SK-N-SH treated with all-trans-retinoic acid at 6 μM for 48 hours (cell line): Measurements from ENCODE around the gene PTPN1.

Experiments
- ATAC-seq: fragments of 200-7000 bp; cut with Tn5 transposase; 3 replicates; pipeline ENCODE4 v1.9.1; 2020; ENCODE audit warnings: mild to moderate bottlenecking, moderate library complexity
- ARNTL ChIP-seq: fragments of 450-650 bp; formaldehyde crosslinking; IDR thresholded peaks from 2 replicates; pipeline ENCODE4 v1.5.0; 2020; ENCODE audit warnings: low read depth, mild to moderate bottlenecking, moderate library complexity, borderline replicate concordance
- BACH2 ChIP-seq: fragments of 250-450 bp; sonication (Bioruptor Pico); IDR thresholded peaks from 2 replicates; pipeline ENCODE4 v1.9.0; 2021; ENCODE audit warnings: mild to moderate bottlenecking, borderline replicate concordance
- CREB5 ChIP-seq: fragments of 250-450 bp; sonication (Bioruptor Pico); IDR thresholded peaks from 2 replicates; pipeline ENCODE4 v1.5.1; 2020; ENCODE audit warnings: low read depth, mild to moderate bottlenecking, moderate library complexity
- CSDC2 ChIP-seq: fragments of 250-450 bp; sonication (Bioruptor Pico); IDR thresholded peaks from 2 replicates; pipeline ENCODE4 v1.5.0; 2020; ENCODE audit warnings: mild to moderate bottlenecking, moderate library complexity
- ESRRG ChIP-seq: fragments of 250-450 bp; sonication (Bioruptor Pico); IDR thresholded peaks from 2 replicates; pipeline ENCODE4 v1.6.1; 2021; ENCODE audit warnings: mild to moderate bottlenecking
- GLIS3 ChIP-seq: fragments of 250-450 bp; sonication (Bioruptor Pico); IDR thresholded peaks from 2 replicates; pipeline ENCODE4 v1.5.0; 2020; ENCODE audit warnings: mild to moderate bottlenecking, moderate library complexity
- ISL1 ChIP-seq: fragments of 250-450 bp; sonication (Bioruptor Pico); IDR thresholded peaks from 2 replicates; pipeline ENCODE4 v2.1.2; 2022; ENCODE audit warnings: mild to moderate bottlenecking, moderate library complexity
- OSR1 ChIP-seq: fragments of 250-450 bp; sonication (Bioruptor Pico); IDR thresholded peaks from 2 replicates; pipeline ENCODE4 v1.8.0; 2022; ENCODE audit warnings: moderate library complexity, mild to moderate bottlenecking, inconsistent platforms
- PPARA ChIP-seq: fragments of 250-450 bp; sonication (Bioruptor Pico); IDR thresholded peaks from 2 replicates; pipeline ENCODE4 v1.5.0; 2020; ENCODE audit warnings: mild to moderate bottlenecking, borderline replicate concordance
- RARB ChIP-seq: fragments of 250-450 bp; sonication (Bioruptor Pico); IDR thresholded peaks from 2 replicates; pipeline ENCODE4 v1.8.0; 2021; ENCODE audit warnings: mild to moderate bottlenecking, moderate library complexity
- SNAI2 ChIP-seq: fragments of 250-450 bp; sonication (Bioruptor Pico); IDR thresholded peaks from 2 replicates; pipeline ENCODE4 v1.5.0; 2020; ENCODE audit warnings: mild to moderate bottlenecking, moderate library complexity
- TOX ChIP-seq: fragments of 250-450 bp; sonication (Bioruptor Pico); IDR thresholded peaks from 2 replicates; pipeline ENCODE4 v1.8.0; 2021; ENCODE audit warnings: mild to moderate bottlenecking, moderate library complexity, borderline replicate concordance
- TSHZ2 ChIP-seq: fragments of 250-450 bp; sonication (Bioruptor Pico); IDR thresholded peaks from 2 replicates; pipeline ENCODE4 v1.5.0; 2020; ENCODE audit warnings: mild to moderate bottlenecking, moderate library complexity
- ZC3H10 ChIP-seq: fragments of 250-450 bp; sonication (Bioruptor Pico); IDR thresholded peaks from 2 replicates; pipeline ENCODE4 v1.5.1; 2021; ENCODE audit warnings: mild to moderate bottlenecking, moderate library complexity
- ZFP30 ChIP-seq: fragments of 450-650 bp; formaldehyde crosslinking; IDR thresholded peaks from 2 replicates; pipeline ENCODE4 v1.5.0; 2022; ENCODE audit warnings: mild to moderate bottlenecking, moderate library complexity
- ZNF565 ChIP-seq: fragments of 450-650 bp; formaldehyde crosslinking; conservative IDR thresholded peaks from 2 replicates; pipeline ENCODE4 v1.5.0; 2020; ENCODE audit warnings: low read depth, mild to moderate bottlenecking, moderate library complexity
- ZNF70 ChIP-seq: fragments of 450-650 bp; formaldehyde crosslinking; IDR thresholded peaks from 2 replicates; pipeline ENCODE4 v1.5.0; 2020; ENCODE audit warnings: mild to moderate bottlenecking, moderate library complexity
- ZNF8 ChIP-seq: fragments of 450-650 bp; formaldehyde crosslinking; IDR thresholded peaks from 2 replicates; pipeline ENCODE4 v1.5.0; 2020; ENCODE audit warnings: mild to moderate bottlenecking, moderate library complexity
- TF ChIP-seq, protein P1 (sequence below): fragments of 250-450 bp; sonication (Bioruptor Pico); IDR thresholded peaks from 2 replicates; pipeline ENCODE4 v1.8.0; 2020; ENCODE audit warnings: mild to moderate bottlenecking, moderate library complexity, borderline replicate concordance
- TF ChIP-seq, protein P2 (sequence below): fragments of 250-450 bp; sonication (Bioruptor Pico); IDR thresholded peaks from 2 replicates; pipeline ENCODE4 v1.8.0; 2021; ENCODE audit warnings: low read depth, mild to moderate bottlenecking, moderate library complexity, borderline replicate concordance
- TF ChIP-seq, protein P3 (sequence below): fragments of 250-450 bp; sonication (Bioruptor Pico); IDR thresholded peaks from 2 replicates; pipeline ENCODE4 v1.5.1; 2021; ENCODE audit warnings: mild to moderate bottlenecking, moderate library complexity

PTPN1 gene

GRCh38 chr20:50582591-50583234 is 72.5 kb downstream of the PTPN1 start:
- TF ChIP-seq, protein P1, sequence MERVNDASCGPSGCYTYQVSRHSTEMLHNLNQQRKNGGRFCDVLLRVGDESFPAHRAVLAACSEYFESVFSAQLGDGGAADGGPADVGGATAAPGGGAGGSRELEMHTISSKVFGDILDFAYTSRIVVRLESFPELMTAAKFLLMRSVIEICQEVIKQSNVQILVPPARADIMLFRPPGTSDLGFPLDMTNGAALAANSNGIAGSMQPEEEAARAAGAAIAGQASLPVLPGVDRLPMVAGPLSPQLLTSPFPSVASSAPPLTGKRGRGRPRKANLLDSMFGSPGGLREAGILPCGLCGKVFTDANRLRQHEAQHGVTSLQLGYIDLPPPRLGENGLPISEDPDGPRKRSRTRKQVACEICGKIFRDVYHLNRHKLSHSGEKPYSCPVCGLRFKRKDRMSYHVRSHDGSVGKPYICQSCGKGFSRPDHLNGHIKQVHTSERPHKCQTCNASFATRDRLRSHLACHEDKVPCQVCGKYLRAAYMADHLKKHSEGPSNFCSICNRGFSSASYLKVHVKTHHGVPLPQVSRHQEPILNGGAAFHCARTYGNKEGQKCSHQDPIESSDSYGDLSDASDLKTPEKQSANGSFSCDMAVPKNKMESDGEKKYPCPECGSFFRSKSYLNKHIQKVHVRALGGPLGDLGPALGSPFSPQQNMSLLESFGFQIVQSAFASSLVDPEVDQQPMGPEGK (CRISPR knock-in tag): no peak
- no peak for TF ChIP-seq ARNTL (CRISPR knock-in tag)
- no peak for TF ChIP-seq ESRRG (CRISPR knock-in tag)
- TF ChIP-seq, protein P2, sequence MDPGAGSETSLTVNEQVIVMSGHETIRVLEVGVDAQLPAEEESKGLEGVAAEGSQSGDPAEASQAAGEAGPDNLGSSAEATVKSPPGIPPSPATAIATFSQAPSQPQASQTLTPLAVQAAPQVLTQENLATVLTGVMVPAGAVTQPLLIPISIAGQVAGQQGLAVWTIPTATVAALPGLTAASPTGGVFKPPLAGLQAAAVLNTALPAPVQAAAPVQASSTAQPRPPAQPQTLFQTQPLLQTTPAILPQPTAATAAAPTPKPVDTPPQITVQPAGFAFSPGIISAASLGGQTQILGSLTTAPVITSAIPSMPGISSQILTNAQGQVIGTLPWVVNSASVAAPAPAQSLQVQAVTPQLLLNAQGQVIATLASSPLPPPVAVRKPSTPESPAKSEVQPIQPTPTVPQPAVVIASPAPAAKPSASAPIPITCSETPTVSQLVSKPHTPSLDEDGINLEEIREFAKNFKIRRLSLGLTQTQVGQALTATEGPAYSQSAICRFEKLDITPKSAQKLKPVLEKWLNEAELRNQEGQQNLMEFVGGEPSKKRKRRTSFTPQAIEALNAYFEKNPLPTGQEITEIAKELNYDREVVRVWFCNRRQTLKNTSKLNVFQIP (CRISPR knock-in tag): no peak
- no peak for TF ChIP-seq TOX
- TF ChIP-seq PPARA (CRISPR knock-in tag): no peak
- TF ChIP-seq, all 23 proteins: peak for 0
- ATAC-seq: no peak

- TF ChIP-seq ZNF8 (CRISPR knock-in tag) (no peak), CSDC2 (no peak), GLIS3 (CRISPR knock-in tag) (no peak), ZC3H10 (no peak), ZFP30 (CRISPR knock-in tag) (no peak), PPARA (CRISPR knock-in tag) (no peak), RARB (CRISPR knock-in tag) (no peak), BACH2 (CRISPR knock-in tag) (no peak), ISL1 (no peak)
- TF ChIP-seq, protein P3, sequence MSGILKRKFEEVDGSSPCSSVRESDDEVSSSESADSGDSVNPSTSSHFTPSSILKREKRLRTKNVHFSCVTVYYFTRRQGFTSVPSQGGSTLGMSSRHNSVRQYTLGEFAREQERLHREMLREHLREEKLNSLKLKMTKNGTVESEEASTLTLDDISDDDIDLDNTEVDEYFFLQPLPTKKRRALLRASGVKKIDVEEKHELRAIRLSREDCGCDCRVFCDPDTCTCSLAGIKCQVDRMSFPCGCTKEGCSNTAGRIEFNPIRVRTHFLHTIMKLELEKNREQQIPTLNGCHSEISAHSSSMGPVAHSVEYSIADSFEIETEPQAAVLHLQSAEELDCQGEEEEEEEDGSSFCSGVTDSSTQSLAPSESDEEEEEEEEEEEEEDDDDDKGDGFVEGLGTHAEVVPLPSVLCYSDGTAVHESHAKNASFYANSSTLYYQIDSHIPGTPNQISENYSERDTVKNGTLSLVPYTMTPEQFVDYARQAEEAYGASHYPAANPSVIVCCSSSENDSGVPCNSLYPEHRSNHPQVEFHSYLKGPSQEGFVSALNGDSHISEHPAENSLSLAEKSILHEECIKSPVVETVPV (CRISPR knock-in tag): no peak
- TF ChIP-seq, protein P2 (CRISPR knock-in tag): no peak
- no peak for ATAC-seq
These were observed 73.4 kb downstream of the PTPN1 start for GRCh38 chr20:50583442-50584150.

- no peak for TF ChIP-seq RARB (CRISPR knock-in tag)
- TF ChIP-seq ZNF565 (CRISPR knock-in tag): no peak
- TF ChIP-seq TOX: no peak
- no peak for TF ChIP-seq CREB5 (CRISPR knock-in tag)
- TF ChIP-seq ARNTL (CRISPR knock-in tag): no peak
- no peak for TF ChIP-seq PPARA (CRISPR knock-in tag)
- TF ChIP-seq ZNF70 (CRISPR knock-in tag): no peak
- no peak for TF ChIP-seq OSR1 (CRISPR knock-in tag)
- TF ChIP-seq SNAI2: no peak
- no peak for TF ChIP-seq ZC3H10
- TF ChIP-seq TSHZ2: no peak
- TF ChIP-seq CSDC2: no peak
- TF ChIP-seq ZNF8 (CRISPR knock-in tag): no peak
- TF ChIP-seq ESRRG (CRISPR knock-in tag): no peak
- TF ChIP-seq, protein P1 (CRISPR knock-in tag): no peak
- TF ChIP-seq BACH2 (CRISPR knock-in tag): no peak
- ATAC-seq: no peak
These were observed 74.5 kb downstream of the PTPN1 start for GRCh38 chr20:50584687-50585086.
